ENCODE measurements around the gene ZNF786. TPM values are rescaled to one million over a fixed set of nuclear protein-coding genes. Genes with fewer than 3 reads are reported as not detected.

The ZNF786 gene
- total RNA-seq, 1 donor from 2014 or later, result 20.6 TPM

DNA sequence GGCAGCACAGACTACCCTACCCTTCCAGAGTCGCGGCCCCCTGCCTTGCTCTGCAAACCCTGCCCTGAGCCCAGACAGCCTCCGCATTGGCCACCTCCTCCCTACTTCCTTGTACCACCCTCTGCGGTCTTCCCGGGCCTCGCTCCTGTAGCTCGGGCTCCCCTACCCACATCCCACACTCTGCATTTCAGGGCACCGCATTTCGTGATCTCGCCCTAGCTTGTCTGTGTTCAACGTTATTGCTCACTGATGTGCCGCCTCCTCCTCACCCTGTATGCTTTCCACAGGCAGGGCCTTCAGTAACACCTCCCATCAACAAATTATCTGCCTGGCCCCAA is 68.8 kb downstream of the ZNF786 start:
- Mint-ChIP-seq H3K4me1 (ENCODE audit: low read depth) (peaks cover 11% of the 10 kb centered on the region), H3K27me3 (no peaks in the 10 kb centered on the region), H3K27ac (peak overlapping the region; percentile 51), H3K4me3 (ENCODE audit: low read depth) (no peak overlapping the region), H3K9me3 (ENCODE audit: low read depth) (no peaks in the 10 kb centered on the region), H3K36me3 (ENCODE audit: insufficient read depth) (peaks cover 22% of the 10 kb centered on the region)
- TF ChIP-seq, protein P1, sequence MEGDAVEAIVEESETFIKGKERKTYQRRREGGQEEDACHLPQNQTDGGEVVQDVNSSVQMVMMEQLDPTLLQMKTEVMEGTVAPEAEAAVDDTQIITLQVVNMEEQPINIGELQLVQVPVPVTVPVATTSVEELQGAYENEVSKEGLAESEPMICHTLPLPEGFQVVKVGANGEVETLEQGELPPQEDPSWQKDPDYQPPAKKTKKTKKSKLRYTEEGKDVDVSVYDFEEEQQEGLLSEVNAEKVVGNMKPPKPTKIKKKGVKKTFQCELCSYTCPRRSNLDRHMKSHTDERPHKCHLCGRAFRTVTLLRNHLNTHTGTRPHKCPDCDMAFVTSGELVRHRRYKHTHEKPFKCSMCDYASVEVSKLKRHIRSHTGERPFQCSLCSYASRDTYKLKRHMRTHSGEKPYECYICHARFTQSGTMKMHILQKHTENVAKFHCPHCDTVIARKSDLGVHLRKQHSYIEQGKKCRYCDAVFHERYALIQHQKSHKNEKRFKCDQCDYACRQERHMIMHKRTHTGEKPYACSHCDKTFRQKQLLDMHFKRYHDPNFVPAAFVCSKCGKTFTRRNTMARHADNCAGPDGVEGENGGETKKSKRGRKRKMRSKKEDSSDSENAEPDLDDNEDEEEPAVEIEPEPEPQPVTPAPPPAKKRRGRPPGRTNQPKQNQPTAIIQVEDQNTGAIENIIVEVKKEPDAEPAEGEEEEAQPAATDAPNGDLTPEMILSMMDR (IDR thresholded peaks at IDR 0.05; ENCODE audit: unreplicated experiment), result no peak
- no peak for DNase-seq (ENCODE audit: low spot score, unreplicated experiment)

DNA sequence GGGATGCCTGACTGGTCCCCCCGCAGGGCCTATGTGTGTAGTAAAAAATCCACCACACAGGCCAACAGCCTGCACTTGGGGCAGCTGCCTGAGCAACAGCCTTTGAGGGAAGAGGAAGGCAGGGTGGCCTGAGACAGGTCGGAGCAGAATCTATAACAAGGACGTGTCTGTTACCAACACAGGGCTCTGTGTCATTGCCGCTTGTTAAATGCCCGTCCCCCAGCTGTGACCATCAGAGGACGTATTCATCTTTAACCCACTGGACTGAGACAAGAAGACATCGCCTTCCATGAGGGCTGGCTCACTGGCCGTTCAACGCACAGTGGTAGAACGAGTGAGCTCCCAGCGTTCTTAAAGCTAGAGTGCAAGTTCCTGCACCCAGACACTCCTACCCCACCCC is 70.0 kb downstream of the ZNF786 start:
- Mint-ChIP-seq H3K36me3 (ENCODE audit: insufficient read depth) (peaks cover 21% of the 10 kb centered on the region), H3K4me3 (ENCODE audit: low read depth) (no peak overlapping the region), H3K27ac (no peak overlapping the region), H3K9me3 (ENCODE audit: low read depth) (no peaks in the 10 kb centered on the region), H3K27me3 (no peaks in the 10 kb centered on the region), H3K4me1 (ENCODE audit: low read depth) (peaks cover 4% of the 10 kb centered on the region)
- TF ChIP-seq, protein P1 (IDR thresholded peaks at IDR 0.05; ENCODE audit: unreplicated experiment), result no peak
- no peak for DNase-seq (ENCODE audit: low spot score, unreplicated experiment)

Other genes starting within 250 kb of the ZNF786 start
- 56.6 and 57.6 TPM in 2 replicates for gene EZH2, start 206.4 kb downstream of the ZNF786 start, total RNA-seq
- 238 TPM in 2 replicates for gene PDIA4, start 62.2 kb downstream of the ZNF786 start, total RNA-seq
- gene ZNF425, start 35.6 kb upstream of the ZNF786 start, total RNA-seq, result 5.3 and 8.0 TPM in 2 replicates
- gene ZNF398, start 56.7 kb upstream of the ZNF786 start, total RNA-seq, result 16.7 and 17.5 TPM in 2 replicates
- gene ZNF282, start 104.8 kb upstream of the ZNF786 start, total RNA-seq, result 47.0 and 53.5 TPM in 2 replicates
- gene ZNF212, start 148.9 kb upstream of the ZNF786 start, total RNA-seq, result 19.4 and 19.5 TPM in 2 replicates
- gene ZNF783, start 171.5 kb upstream of the ZNF786 start, total RNA-seq, result 17.5 and 18.5 TPM in 2 replicates

Data from progenitor cell of endocrine pancreas (in vitro differentiated cells).